KOPT-K1 (cell line): ENCODE data around the gene IBSP.

Experiments used
- H3K27ac ChIP-seq: fragments of 200-600 bp; sonication (generic); 2 replicates; pipeline ENCODE4 v1.5.1; 2016; ENCODE audit warnings: antibody characterized with exemption, mild to moderate bottlenecking, low read depth, low read length; ENCODE audit not compliant: poor library complexity, severe bottlenecking
- H3K36me3 ChIP-seq: fragments of 200-600 bp; sonication (generic); 2 replicates; pipeline ENCODE4 v1.5.1; 2017; ENCODE audit warnings: antibody characterized with exemption, mild to moderate bottlenecking, low read length, moderate library complexity; ENCODE audit not compliant: insufficient read depth
- H3K9me3 ChIP-seq: fragments of 200-600 bp; sonication (generic); 2 replicates; pipeline ENCODE4 v1.5.1; 2017; ENCODE audit warnings: antibody characterized with exemption, low read length, mild to moderate bottlenecking; ENCODE audit not compliant: insufficient read depth, poor library complexity, severe bottlenecking

IBSP gene

DNA sequence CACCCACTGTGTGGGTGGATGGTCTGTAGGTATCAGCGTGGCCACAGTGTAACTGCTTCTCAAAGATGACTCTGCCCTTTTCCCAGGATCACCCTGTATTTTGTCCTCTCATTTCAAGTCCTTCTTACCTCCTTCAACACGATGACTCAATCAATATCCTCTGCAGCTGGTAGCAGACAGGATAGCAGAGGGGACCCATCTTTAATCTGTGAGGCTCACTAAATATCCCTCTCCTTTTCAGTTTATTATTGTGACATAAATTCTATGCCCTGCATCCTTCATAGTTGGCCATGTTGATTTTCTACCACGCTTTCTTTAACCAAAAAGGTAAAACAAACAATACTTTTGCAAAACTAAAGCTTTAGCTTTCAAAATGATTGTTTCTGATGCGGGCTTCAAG, 23.8 kb downstream of the IBSP start:
- H3K27ac ChIP-seq: no peak overlapping the region
- no peaks in the 10 kb centered on the region for H3K36me3 ChIP-seq
- H3K9me3 ChIP-seq: no peaks in the 10 kb centered on the region

DNA sequence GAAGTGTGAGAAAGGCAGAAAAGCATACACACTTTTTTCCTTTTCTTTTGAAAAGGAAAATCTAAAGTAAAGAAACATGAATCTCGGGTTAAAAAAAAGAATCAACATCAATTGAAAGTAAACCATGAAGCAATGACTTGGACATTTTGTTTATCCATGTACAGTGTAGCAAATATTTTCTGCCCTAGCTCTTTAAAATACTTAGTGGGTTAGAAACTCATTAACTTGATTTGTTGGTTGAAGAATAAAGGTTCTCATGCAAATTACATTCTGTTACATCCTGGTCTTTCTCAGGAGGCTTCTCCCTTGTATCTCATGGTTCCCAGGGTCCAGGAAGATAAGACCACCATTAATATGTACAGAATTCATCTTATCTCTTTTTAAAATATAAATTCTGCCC, 24.4 kb downstream of the IBSP start:
- no peaks in the 10 kb centered on the region for H3K36me3 ChIP-seq
- no peaks in the 10 kb centered on the region for H3K9me3 ChIP-seq
- H3K27ac ChIP-seq: no peak overlapping the region

DNA sequence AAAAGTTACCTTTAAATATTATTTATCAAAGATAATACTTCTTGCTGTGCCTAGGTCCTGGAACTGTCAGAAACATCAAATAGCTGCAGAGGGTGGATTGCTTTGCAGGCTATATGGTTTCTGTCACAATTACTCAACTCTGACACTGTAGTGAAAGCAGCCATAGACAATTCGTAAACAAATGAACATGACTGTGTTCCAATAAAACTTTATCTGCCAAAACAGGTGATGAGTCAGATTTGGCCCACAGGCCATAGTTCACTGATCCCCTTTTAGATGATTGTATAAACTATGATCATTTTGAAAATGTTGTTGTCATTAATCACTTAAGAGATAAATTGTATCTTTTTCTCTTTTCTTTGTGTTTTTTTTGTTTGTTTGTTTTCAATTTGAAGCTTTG, 25.0 kb downstream of the IBSP start:
- Histone ChIP-seq H3K9me3 (no peaks in the 10 kb centered on the region), H3K36me3 (no peaks in the 10 kb centered on the region)

DNA sequence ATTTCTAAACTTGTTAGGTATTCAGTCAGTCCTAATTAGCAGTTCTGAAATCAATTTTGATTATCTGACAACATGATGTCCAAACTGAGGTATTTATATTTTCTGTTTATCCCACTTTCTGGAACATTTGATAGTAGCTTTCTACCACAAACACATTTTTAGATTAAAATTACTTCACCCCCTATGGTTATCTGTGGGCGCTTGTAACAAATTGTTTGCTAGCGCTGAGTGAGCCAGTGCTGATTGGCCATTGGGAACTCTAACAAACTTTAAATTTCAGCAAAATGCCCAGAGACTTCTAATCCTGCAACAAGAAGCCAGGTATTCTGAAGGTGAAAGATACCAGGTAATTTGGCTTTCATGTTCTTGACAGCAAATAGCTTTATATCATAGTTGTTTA, 33.3 kb downstream of the IBSP start, which contains the start of gene MEPE:
Gene MEPE (plus strand): TSS at position 301 of the 400 bp plus-strand sequence. CDS start 1,746 bp downstream, outside the sequence.
- Histone ChIP-seq H3K36me3 (no peaks in the 10 kb centered on the region), H3K27ac (no peak within 1 kb of the TSS), H3K9me3 (no peaks in the 10 kb centered on the region)

More for the DNA sequence above, 25.0 kb downstream of the IBSP start:
- no peak overlapping the region for H3K27ac ChIP-seq

DNA sequence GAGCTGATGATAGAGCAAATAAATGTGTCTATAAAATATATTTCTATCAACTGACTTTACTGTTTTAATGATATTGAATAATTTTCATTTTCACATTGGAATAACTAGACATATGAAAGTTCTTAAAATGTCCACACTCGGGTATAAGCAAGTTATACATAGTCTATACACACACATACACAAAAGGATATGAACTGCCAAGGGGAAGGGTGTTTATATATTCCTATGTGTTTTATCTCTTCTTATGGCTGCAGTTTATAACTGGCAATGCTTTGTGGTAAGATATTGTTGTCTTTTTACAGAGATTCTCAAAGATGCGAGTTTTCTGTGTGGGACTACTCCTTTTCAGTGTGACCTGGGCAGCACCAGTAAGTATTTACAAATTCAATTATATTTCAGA, 35.0 kb downstream of the IBSP start:
- Histone ChIP-seq H3K27ac (no peak overlapping the region), H3K36me3 (no peaks in the 10 kb centered on the region), H3K9me3 (no peaks in the 10 kb centered on the region)

DNA sequence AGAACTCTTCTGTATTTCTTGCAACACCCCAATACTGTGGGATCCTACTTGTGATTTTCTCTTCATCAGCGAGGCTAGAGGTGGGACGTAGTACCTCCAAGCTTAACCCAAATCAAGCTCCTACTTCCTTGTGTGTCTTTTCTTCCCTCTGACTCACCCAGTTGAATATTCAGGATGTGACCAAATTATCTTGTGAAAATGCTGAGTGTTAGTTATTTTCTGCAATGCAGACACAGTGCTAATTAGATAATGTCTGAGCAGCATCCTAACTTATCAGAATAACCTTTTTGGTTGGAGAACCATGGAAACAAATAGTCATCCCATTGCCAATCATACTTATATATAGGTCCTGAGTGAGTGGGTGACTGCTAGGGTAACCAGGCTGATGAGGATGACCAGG, 35.8 kb downstream of the IBSP start:
- Histone ChIP-seq H3K36me3 (no peaks in the 10 kb centered on the region), H3K27ac (no peak overlapping the region), H3K9me3 (no peaks in the 10 kb centered on the region)

DNA sequence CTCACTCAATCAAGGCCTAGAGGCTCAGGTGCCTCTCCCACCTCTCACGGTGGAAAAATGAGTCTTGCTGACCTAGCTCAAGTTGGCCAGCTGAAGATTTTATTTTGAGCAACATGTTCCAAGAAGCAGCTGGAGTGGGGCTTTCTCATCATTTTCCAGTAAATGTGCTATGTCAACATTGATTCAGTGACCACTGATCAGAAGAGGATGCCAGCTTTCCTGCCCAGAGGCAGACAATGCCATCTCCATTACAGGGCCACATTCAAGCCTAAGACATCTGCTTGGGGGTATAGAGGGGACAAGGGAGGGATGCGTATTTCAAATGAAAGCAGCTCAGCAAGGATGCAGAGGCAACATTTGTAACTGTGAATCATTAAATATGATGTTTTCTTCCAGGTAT, 36.4 kb downstream of the IBSP start:
- no peaks in the 10 kb centered on the region for H3K9me3 ChIP-seq
- H3K27ac ChIP-seq: no peak overlapping the region
- no peaks in the 10 kb centered on the region for H3K36me3 ChIP-seq

DNA sequence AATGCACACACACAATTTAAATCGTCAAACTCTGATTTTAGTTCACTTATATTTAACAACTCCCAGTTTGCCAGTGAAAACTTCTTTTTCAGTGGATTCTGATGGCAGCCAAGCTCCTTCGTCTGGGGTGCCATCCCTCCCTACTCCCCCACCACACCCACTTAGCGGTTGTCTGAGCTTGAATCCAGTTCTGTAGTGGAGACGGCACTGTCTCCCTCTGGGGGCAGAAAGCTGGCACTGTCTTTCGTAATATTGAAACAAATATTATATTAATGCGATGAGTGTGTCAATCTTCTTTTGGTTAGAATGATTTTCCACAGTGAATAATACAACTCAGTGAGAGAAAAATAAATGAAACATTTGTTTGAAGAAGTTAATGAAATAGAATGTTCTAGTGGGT, 38.9 kb downstream of the IBSP start:
- Histone ChIP-seq H3K27ac (no peak overlapping the region), H3K36me3 (no peaks in the 10 kb centered on the region), H3K9me3 (no peaks in the 10 kb centered on the region)

DNA sequence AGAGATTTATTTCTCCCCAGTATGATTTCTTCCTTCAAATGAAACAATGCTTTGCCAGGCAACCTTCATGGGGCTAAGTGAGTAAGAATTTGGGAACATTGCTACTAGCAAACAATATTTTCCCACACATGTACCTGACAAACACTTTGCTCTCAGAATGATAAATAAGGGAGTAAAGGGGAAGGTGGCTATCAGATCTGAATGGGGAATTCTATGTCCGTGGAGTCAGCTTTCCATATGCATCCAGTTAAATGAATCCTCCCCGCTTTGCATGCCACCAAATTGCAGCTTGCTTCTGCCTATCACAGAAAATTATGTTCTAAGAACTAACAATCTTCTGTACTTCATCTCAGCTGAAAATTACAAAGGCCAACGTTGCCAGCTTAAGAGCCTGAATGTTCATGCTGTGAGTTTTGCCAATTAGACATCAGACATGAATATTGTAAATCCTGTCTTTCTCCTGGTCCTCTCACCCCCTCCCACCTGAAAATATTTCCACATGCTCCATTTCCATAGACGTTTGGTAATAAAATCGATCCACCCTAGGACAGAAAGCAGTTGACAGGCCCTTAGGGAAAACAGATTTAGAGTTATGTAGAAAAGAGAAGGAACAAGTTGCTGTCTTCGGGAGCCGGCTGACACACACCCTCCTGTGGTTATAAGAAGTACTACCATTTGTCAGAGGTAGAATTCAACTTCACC, 39.7 kb downstream of the IBSP start:
- H3K36me3 ChIP-seq: no peaks in the 10 kb centered on the region
- H3K9me3 ChIP-seq: no peaks in the 10 kb centered on the region
- H3K27ac ChIP-seq: no peak overlapping the region

DNA sequence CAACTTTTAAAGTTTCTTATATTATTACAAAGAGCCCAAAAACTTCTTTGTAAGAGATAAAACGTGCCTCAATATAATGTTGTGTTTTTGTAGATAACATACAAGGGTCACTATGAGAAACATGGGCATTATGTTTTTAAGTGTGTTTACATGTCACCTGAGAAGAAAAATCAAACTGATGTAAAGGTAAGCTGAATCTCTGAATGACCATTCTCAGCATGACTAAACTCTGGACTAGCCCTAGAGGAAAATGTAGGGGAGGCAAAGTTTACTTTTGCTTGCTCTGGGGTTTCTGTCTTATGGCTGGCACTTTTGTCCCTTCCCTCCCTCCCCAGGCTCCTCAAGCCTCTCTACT, 40.2 kb downstream of the IBSP start:
- no peak overlapping the region for H3K27ac ChIP-seq
- H3K36me3 ChIP-seq: no peaks in the 10 kb centered on the region
- no peaks in the 10 kb centered on the region for H3K9me3 ChIP-seq

DNA sequence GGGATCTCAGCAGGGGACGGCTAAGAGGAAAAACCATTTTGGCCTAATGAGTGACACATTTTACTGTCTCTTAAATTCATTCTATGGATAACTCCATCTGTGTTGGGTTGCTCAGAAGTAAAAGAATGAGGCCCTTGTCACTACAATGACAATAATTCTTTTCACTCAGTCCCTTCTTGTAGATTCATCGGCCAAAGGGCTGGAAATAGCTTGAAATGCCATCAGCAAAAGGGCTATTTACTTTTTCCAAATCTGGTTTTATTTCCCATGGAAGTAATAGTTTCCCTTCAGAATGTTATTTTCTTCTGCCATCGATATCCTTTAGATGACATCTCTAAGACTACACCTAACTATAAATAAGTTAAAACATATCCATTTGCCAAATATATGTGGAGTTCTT, 40.8 kb downstream of the IBSP start:
- H3K36me3 ChIP-seq: no peaks in the 10 kb centered on the region
- no peak overlapping the region for H3K27ac ChIP-seq
- no peaks in the 10 kb centered on the region for H3K9me3 ChIP-seq

DNA sequence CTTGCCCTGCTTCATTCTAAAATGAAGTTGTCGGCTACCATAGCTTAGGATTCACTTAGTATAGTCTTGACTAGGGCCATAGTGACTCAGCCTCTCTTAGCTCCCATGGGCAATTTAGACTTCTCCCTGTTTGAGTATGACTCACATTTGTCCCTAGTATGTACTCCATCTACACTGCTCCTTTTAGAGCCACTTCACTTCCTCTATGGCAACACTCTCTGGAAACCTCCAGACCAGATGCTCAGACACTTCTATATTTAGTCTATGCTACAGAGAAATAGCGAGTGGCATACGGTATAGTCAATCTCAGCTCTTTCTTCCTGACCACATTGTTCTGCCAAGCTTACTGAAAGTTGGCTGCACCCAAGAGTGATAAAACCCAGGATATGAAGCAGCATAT, 44.6 kb downstream of the IBSP start:
- H3K27ac ChIP-seq: no peak overlapping the region
- no peaks in the 10 kb centered on the region for H3K9me3 ChIP-seq
- H3K36me3 ChIP-seq: no peaks in the 10 kb centered on the region

DNA sequence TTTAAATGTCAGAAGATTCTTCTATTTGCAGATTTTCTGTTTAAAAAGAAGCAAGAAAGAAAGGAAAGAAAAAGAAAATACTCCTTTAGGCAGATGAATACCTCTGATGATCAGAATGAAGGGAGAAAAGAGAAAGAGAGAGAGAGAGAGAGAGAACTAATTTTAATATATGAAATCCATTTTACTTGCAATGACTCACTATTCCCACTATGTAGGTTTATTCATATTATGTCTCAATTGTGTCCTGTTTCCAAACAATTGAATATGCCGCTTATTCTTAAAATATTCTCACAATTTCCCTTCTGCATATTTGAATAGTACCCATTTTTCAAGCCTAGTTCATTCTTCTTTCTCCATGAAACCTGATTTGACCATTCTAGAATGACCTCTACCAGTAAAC, 45.1 kb downstream of the IBSP start:
- H3K27ac ChIP-seq: no peak overlapping the region
- H3K36me3 ChIP-seq: no peaks in the 10 kb centered on the region
- H3K9me3 ChIP-seq: no peaks in the 10 kb centered on the region

DNA sequence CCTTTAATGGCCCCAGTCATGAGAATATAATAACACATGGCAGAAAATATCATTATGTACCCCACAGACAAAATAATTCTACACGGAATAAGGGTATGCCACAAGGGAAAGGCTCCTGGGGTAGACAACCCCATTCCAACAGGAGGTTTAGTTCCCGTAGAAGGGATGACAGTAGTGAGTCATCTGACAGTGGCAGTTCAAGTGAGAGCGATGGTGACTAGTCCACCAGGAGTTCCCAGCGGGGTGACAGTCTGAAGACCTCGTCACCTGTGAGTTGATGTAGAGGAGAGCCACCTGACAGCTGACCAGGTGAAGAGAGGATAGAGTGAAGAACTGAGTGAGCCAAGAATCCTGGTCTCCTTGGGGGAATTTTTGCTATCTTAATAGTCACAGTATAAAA, 46.9 kb downstream of the IBSP start:
- Histone ChIP-seq H3K27ac (no peak overlapping the region), H3K9me3 (no peaks in the 10 kb centered on the region), H3K36me3 (no peaks in the 10 kb centered on the region)

DNA sequence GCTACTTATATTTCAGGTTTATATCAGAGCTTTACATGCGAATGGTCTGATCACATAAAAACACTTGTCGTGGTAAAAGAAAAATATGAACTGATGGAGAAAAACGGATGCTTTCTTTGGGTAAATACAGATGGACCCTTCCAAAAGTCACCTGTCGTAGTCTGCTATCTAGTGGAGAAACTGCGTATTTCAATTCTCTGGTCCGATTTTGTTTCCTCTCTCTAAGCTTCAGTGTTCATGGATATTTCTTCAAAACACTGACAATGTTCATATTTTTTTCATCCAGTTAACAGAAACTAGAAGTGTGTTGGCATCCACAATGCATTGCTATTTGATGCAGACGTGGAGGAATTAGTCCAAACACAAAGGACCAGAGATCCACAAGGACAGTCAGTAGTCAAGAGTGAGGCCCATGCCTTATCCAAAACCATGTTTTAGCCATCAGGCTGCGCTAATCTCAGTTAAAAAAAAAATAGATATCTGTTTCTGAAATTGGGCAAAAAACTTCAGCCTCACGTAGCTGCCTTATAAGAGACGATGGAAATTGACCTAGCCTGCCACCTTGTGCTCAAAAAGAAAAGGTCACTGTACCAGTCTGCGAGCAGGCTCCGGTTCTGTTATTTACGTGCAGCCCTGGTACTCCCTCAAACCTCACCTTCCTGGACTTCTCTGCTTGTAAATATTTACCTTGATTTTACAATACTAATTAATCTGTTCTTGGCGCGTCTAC, 49.4 kb downstream of the IBSP start:
- Histone ChIP-seq H3K27ac (no peak overlapping the region), H3K9me3 (no peaks in the 10 kb centered on the region)

DNA sequence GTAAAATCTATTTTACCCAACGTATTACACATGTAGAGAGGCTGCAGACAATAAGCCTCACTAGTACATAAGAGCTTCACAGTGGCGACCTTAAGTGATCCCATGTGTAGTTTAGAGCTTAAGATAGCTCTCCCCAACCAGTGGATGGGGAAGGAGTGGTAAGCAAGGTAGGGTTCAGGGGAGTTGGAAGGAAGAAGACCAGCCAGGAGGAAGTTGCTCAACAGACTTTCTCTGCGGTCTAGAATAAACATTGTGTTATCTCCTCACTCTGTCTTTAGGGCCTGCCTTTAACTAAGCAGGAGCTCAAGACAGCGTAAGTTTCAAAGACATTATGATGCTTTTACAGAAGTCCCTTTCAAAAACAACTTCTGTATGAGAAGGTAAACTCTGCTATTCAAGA, 50.3 kb downstream of the IBSP start:
- Histone ChIP-seq H3K36me3 (no peaks in the 10 kb centered on the region), H3K27ac (no peak overlapping the region), H3K9me3 (no peaks in the 10 kb centered on the region)

More for the DNA sequence above, 49.4 kb downstream of the IBSP start:
- no peaks in the 10 kb centered on the region for H3K36me3 ChIP-seq
